CD8-positive, alpha-beta memory T cell (primary cell): ENCODE measurements around the gene ABHD10. TPM values are rescaled to one million over a fixed set of nuclear protein-coding genes. Genes with fewer than 3 reads are reported as not detected.

Experiments used
- CTCF ChIA-PET: fragments of 350-600 bp; sonication (Branson Sonifier 250); formaldehyde crosslinking; loops from one replicate; lab custom pipeline; 2021; ENCODE audit warnings: antibody characterized with exemption; lab: Charles Lee
- POLR2A ChIA-PET: fragments of 350-600 bp; sonication (Branson Sonifier 250); formaldehyde crosslinking; loops from one replicate; lab custom pipeline; 2021; ENCODE audit warnings: antibody characterized with exemption; lab: Charles Lee
- DNase-seq, 5 donors: peaks; one replicate each; pipeline versions ENCODE4 v3.0.0 to v3.0.0-alpha.2; 2020 to 2022; ENCODE audit warnings: mixed read lengths in 1 of 5
- H3K27ac ChIP-seq: one replicate; pipeline ENCODE4 v1.7.0; 2013; ENCODE audit warnings: low read depth, mild to moderate bottlenecking, low read length, moderate library complexity
- H3K27me3 ChIP-seq: 2 replicates; pipeline ENCODE4 v1.7.0; 2013; ENCODE audit warnings: low read length, mild to moderate bottlenecking; ENCODE audit not compliant: insufficient read depth, poor library complexity, severe bottlenecking
- H3K36me3 ChIP-seq: 2 replicates; pipeline ENCODE4 v1.7.0; 2013; ENCODE audit warnings: mild to moderate bottlenecking, low read length, moderate library complexity; ENCODE audit not compliant: insufficient read depth
- H3K4me1 ChIP-seq: 2 replicates; pipeline ENCODE4 v1.7.0; 2013; ENCODE audit warnings: mild to moderate bottlenecking, low read length, moderate library complexity; ENCODE audit not compliant: insufficient read depth
- H3K4me3 ChIP-seq: 2 replicates; pipeline ENCODE4 v1.7.0; 2013; ENCODE audit warnings: mild to moderate bottlenecking, low read length
- H3K9me3 ChIP-seq: 2 replicates; pipeline ENCODE4 v1.7.0; 2013; ENCODE audit warnings: mild to moderate bottlenecking, low read length
- H3K27ac Mint-ChIP-seq, 8 donors: one replicate each; pipeline ENCODE4 v1.8.0; 2020 to 2021; ENCODE audit warnings: mixed read lengths in 8 of 8, mild to moderate bottlenecking in 6 of 8, inconsistent platforms in 3 of 8, moderate library complexity in 3 of 8
- H3K27me3 Mint-ChIP-seq, 2 donors: one replicate each; pipeline ENCODE4 v1.8.0; 2020 to 2021; ENCODE audit warnings: mixed read lengths in 2 of 2, mild to moderate bottlenecking in 1 of 2, moderate library complexity in 1 of 2
- H3K36me3 Mint-ChIP-seq, 3 donors: one replicate each; pipeline ENCODE4 v1.8.0; 2020 to 2021; ENCODE audit warnings: mixed read lengths in 3 of 3, inconsistent platforms in 1 of 3, mild to moderate bottlenecking in 1 of 3
- H3K4me1 Mint-ChIP-seq, 3 donors: one replicate each; pipeline ENCODE4 v1.8.0; 2020 to 2021; ENCODE audit warnings: mixed read lengths in 3 of 3, inconsistent platforms in 1 of 3, mild to moderate bottlenecking in 1 of 3
- H3K4me3 Mint-ChIP-seq, 7 donors: one replicate each; pipeline ENCODE4 v1.8.0; 2020 to 2021; ENCODE audit warnings: mixed read lengths in 7 of 7, mild to moderate bottlenecking in 6 of 7, moderate library complexity in 4 of 7, inconsistent platforms in 2 of 7
- H3K9me3 Mint-ChIP-seq, 5 donors: one replicate each; pipeline ENCODE4 v1.8.0; 2020 to 2022; ENCODE audit warnings: mixed read lengths in 5 of 5, mild to moderate bottlenecking in 3 of 5, moderate library complexity in 2 of 5, inconsistent platforms in 1 of 5
- polyA plus RNA-seq: library from polyadenylated mRNA; unstranded; fragments of 300-500 nt; fragmentation: Illumina TruSeq; gene quantifications from one replicate; pipeline ENCODE4 v1.2.3, GENCODE V29; 2021
- total RNA-seq, 2 experiments: library from RNA; stranded (reverse); gene quantifications; one replicate each; pipeline ENCODE4 v1.2.3, GENCODE V29; 2021

The ABHD10 gene
- total and polyA plus RNA-seq, 3 experiments from 2014 or later: 30.6 to 44.1 (median 43.1) TPM

- Histone ChIP-seq H3K27ac (no peak overlapping the region), H3K27me3 (no peaks in the 10 kb centered on the region), H3K36me3 (no peaks in the 10 kb centered on the region), H3K4me1 (peaks cover 5% of the 10 kb centered on the region), H3K4me3 (no peak overlapping the region), H3K9me3 (no peaks in the 10 kb centered on the region)
- Mint-ChIP-seq H3K4me1 (peaks cover 5 to 19% (median 11%) of the 10 kb centered on the region in 3 donors), H3K9me3 (no peaks in the 10 kb centered on the region), H3K4me3 (no peak overlapping the region), H3K36me3 (no peaks in the 10 kb centered on the region), H3K27me3 (peaks cover 0 to 1% of the 10 kb centered on the region in 2 donors), H3K27ac (no peak overlapping the region)
- ChIA-PET POLR2A (no interaction called here), CTCF (interaction anchor here (1.0 to 4.6 kb wide), 3 partner anchors 10 to 295 kb away, joined by 3 to 53 read pairs (median 20); partner anchors contain the start of gene ABHD10)
- DNase-seq: no peak
Observed at GRCh38 chr3:112011376-112011940, 32.6 kb downstream of the ABHD10 start.

GRCh38 chr3:112012205-112012992 lies 33.6 kb downstream of the ABHD10 start:
- Histone ChIP-seq H3K4me3 (no peak overlapping the region), H3K9me3 (no peaks in the 10 kb centered on the region), H3K27ac (no peak overlapping the region), H3K27me3 (no peaks in the 10 kb centered on the region), H3K4me1 (peaks cover 5% of the 10 kb centered on the region), H3K36me3 (no peaks in the 10 kb centered on the region)
- DNase-seq: no peak
- H3K36me3 Mint-ChIP-seq: no peaks in the 10 kb centered on the region
- no peaks in the 10 kb centered on the region for H3K9me3 Mint-ChIP-seq
- ChIA-PET POLR2A (interaction anchor here (0.7 kb wide), 1 partner anchor 290 kb away, joined by 3 read pairs; no protein-coding TSS in a partner anchor), CTCF (interaction anchor here (1.0 to 5.2 kb wide), 13 partner anchors 12 to 506 kb away, joined by 3 to 53 read pairs (median 6); partner anchors contain the start of genes ABHD10 and TAGLN3)
- no peak overlapping the region for H3K4me3 Mint-ChIP-seq
- peak overlapping the region in 1 of 8 donors; percentile 20 for H3K27ac Mint-ChIP-seq
- H3K27me3 Mint-ChIP-seq: peaks cover 0 to 1% of the 10 kb centered on the region in 2 donors
- peaks cover 5 to 19% (median 11%) of the 10 kb centered on the region in 3 donors for H3K4me1 Mint-ChIP-seq

GRCh38 chr3:112013058-112013783 lies 34.4 kb downstream of the ABHD10 start:
- ChIA-PET CTCF (interaction anchor here (0.9 to 5.2 kb wide), 19 partner anchors 11 to 505 kb away, joined by 3 to 53 read pairs (median 6); partner anchors contain the start of genes ABHD10 and TAGLN3), POLR2A (no interaction called here)
- Mint-ChIP-seq H3K4me3 (peak overlapping the region in 4 of 7 donors; percentile 21 to 67 (median 36)), H3K27ac (peak overlapping the region in 2 of 8 donors; percentile 20 to 76), H3K9me3 (no peaks in the 10 kb centered on the region), H3K27me3 (peaks cover 0 to 1% of the 10 kb centered on the region in 2 donors), H3K4me1 (peaks cover 5 to 19% (median 11%) of the 10 kb centered on the region in 3 donors), H3K36me3 (no peaks in the 10 kb centered on the region)
- Histone ChIP-seq H3K4me1 (peaks cover 5% of the 10 kb centered on the region), H3K27ac (no peak overlapping the region), H3K4me3 (no peak overlapping the region), H3K9me3 (no peaks in the 10 kb centered on the region), H3K36me3 (no peaks in the 10 kb centered on the region), H3K27me3 (no peaks in the 10 kb centered on the region)
- DNase-seq: peak; percentile 15 to 57 (median 41)

- Histone ChIP-seq H3K9me3 (no peaks in the 10 kb centered on the region), H3K36me3 (no peaks in the 10 kb centered on the region), H3K4me1 (peaks cover 5% of the 10 kb centered on the region), H3K27ac (no peak overlapping the region), H3K4me3 (no peak overlapping the region), H3K27me3 (no peaks in the 10 kb centered on the region)
- H3K9me3 Mint-ChIP-seq: no peaks in the 10 kb centered on the region
- no peak for DNase-seq
- H3K4me3 Mint-ChIP-seq: peak overlapping the region in 1 of 7 donors; percentile 31
- ChIA-PET POLR2A (no interaction called here), CTCF (interaction anchor here (0.9 to 5.2 kb wide), 18 partner anchors 10 to 505 kb away, joined by 3 to 53 read pairs (median 6); partner anchors contain the start of genes ABHD10 and TAGLN3)
- peaks cover 0 to 1% of the 10 kb centered on the region in 2 donors for H3K27me3 Mint-ChIP-seq
- H3K36me3 Mint-ChIP-seq: no peaks in the 10 kb centered on the region
- peaks cover 5 to 19% (median 11%) of the 10 kb centered on the region in 3 donors for H3K4me1 Mint-ChIP-seq
- peak overlapping the region in 1 of 8 donors; percentile 76 for H3K27ac Mint-ChIP-seq
Observed at GRCh38 chr3:112013784-112014143, 34.9 kb downstream of the ABHD10 start.

GRCh38 chr3:112017091-112017490 lies 38.3 kb downstream of the ABHD10 start:
- H3K9me3 Mint-ChIP-seq: no peaks in the 10 kb centered on the region
- no peak for DNase-seq
- Histone ChIP-seq H3K4me1 (peaks cover 5% of the 10 kb centered on the region), H3K36me3 (no peaks in the 10 kb centered on the region), H3K4me3 (no peak overlapping the region), H3K27me3 (no peaks in the 10 kb centered on the region), H3K9me3 (no peaks in the 10 kb centered on the region), H3K27ac (no peak overlapping the region)
- POLR2A ChIA-PET: no interaction called here
- peaks cover 0 to 1% of the 10 kb centered on the region in 2 donors for H3K27me3 Mint-ChIP-seq
- H3K4me1 Mint-ChIP-seq: peaks cover 5 to 19% (median 11%) of the 10 kb centered on the region in 3 donors
- no peak overlapping the region for H3K4me3 Mint-ChIP-seq
- peak overlapping the region in 1 of 8 donors; percentile 8 for H3K27ac Mint-ChIP-seq
- no peaks in the 10 kb centered on the region for H3K36me3 Mint-ChIP-seq
- CTCF ChIA-PET: interaction anchor here (0.8 to 5.2 kb wide), 5 partner anchors 9 to 301 kb away, joined by 3 to 47 read pairs (median 4); no protein-coding TSS in a partner anchor

- ChIA-PET POLR2A (no interaction called here), CTCF (no interaction called here)
- no peak for DNase-seq
- Mint-ChIP-seq H3K27ac (no peak overlapping the region), H3K4me1 (peaks cover under 1 to 4% (median 4%) of the 10 kb centered on the region in 3 donors), H3K36me3 (no peaks in the 10 kb centered on the region), H3K4me3 (no peak overlapping the region), H3K9me3 (no peaks in the 10 kb centered on the region), H3K27me3 (peaks cover 0 to 1% of the 10 kb centered on the region in 2 donors)
- Histone ChIP-seq H3K4me1 (no peaks in the 10 kb centered on the region), H3K36me3 (no peaks in the 10 kb centered on the region), H3K9me3 (no peaks in the 10 kb centered on the region), H3K27me3 (no peaks in the 10 kb centered on the region), H3K4me3 (no peak overlapping the region), H3K27ac (no peak overlapping the region)
Observed at GRCh38 chr3:112018712-112019111, 39.9 kb downstream of the ABHD10 start.

GRCh38 chr3:112019716-112020115 lies 40.9 kb downstream of the ABHD10 start:
- H3K9me3 ChIP-seq: no peaks in the 10 kb centered on the region
- peaks cover 0 to 1% of the 10 kb centered on the region in 2 donors for H3K27me3 Mint-ChIP-seq
- H3K9me3 Mint-ChIP-seq: no peaks in the 10 kb centered on the region
- no peaks in the 10 kb centered on the region for H3K36me3 Mint-ChIP-seq
- no peak overlapping the region for H3K27ac Mint-ChIP-seq
- no peak for DNase-seq
- POLR2A ChIA-PET: no interaction called here
- no peaks in the 10 kb centered on the region for H3K4me1 ChIP-seq
- CTCF ChIA-PET: no interaction called here
- no peak overlapping the region for H3K4me3 ChIP-seq
- no peaks in the 10 kb centered on the region for H3K27me3 ChIP-seq
- H3K27ac ChIP-seq: no peak overlapping the region
- no peak overlapping the region for H3K4me3 Mint-ChIP-seq
- no peaks in the 10 kb centered on the region for H3K36me3 ChIP-seq
- no peaks in the 10 kb centered on the region for H3K4me1 Mint-ChIP-seq
